ENCODE data around the gene SIK3. TPM values are rescaled to one million over a fixed set of nuclear protein-coding genes. Genes with fewer than 3 reads are reported as not detected.

Gene SIK3
- total RNA-seq, 1 experiment from 2014 or later = 34.4 TPM

DNA sequence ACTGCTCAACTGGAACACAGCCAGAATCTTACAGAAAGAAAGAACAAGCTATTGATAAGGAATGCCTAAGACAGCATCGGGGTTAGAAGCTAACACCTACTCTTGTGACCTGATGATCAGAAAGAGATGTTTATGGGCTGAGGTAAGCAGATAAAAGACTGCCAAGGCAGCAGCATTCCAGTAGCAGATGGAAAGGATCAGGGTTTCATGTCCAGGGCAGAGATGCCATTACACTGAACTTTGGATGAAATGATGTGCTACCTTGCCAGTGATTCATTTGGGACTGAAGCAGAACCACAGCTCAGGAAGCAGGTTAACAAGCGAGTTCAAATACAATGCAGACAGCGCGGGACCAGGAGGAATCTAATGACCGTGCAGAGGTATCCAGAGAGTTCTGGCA is 233.7 kb downstream of the SIK3 start:
- POLR2A ChIA-PET = interaction anchor here (0.5 kb wide), 1 partner anchor 1674 kb away, joined by 4 read pairs; no protein-coding TSS in a partner anchor
- Mint-ChIP-seq H3K27me3 (ENCODE audit: low read depth) (no peaks in the 10 kb centered on the region), H3K36me3 (peaks cover 41% of the 10 kb centered on the region), H3K9me3 (no peaks in the 10 kb centered on the region), H3K4me1 (no peaks in the 10 kb centered on the region), H3K4me3 (no peak overlapping the region), H3K27ac (no peak overlapping the region)
- DNase-seq (ENCODE audit: low spot score) (no peak), ATAC-seq (no peak)
- CTCF ChIA-PET = no interaction called here
- no peak for TF ChIP-seq TCF7 (CRISPR knock-in tag; IDR thresholded peaks at IDR 0.05; ENCODE audit: low read depth)
- TF ChIP-seq ZNF263 (CRISPR knock-in tag; IDR thresholded peaks at IDR 0.05; ENCODE audit: low read depth) = no peak
- TF ChIP-seq SP1 (CRISPR knock-in tag; conservative IDR thresholded peaks at IDR 0.05) = no peak
- TF ChIP-seq, protein P1, sequence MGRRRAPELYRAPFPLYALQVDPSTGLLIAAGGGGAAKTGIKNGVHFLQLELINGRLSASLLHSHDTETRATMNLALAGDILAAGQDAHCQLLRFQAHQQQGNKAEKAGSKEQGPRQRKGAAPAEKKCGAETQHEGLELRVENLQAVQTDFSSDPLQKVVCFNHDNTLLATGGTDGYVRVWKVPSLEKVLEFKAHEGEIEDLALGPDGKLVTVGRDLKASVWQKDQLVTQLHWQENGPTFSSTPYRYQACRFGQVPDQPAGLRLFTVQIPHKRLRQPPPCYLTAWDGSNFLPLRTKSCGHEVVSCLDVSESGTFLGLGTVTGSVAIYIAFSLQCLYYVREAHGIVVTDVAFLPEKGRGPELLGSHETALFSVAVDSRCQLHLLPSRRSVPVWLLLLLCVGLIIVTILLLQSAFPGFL (CRISPR knock-in tag; IDR thresholded peaks at IDR 0.05; ENCODE audit: borderline replicate concordance) = no peak
- no peak for TF ChIP-seq MLX (CRISPR knock-in tag; IDR thresholded peaks at IDR 0.05)
- no peak for TF ChIP-seq GTF2I (CRISPR knock-in tag; conservative IDR thresholded peaks at IDR 0.05)
- no peak for TF ChIP-seq ESRRA (CRISPR knock-in tag; IDR thresholded peaks at IDR 0.05; ENCODE audit: borderline replicate concordance)
- TF ChIP-seq ZNF281 (CRISPR knock-in tag; IDR thresholded peaks at IDR 0.05) = no peak

- no peaks in the 10 kb centered on the region for H3K4me1 Mint-ChIP-seq
- ChIA-PET CTCF (interaction anchor here (1.0 to 1.3 kb wide), 2 partner anchors 17 to 27 kb away, joined by 4 to 5 read pairs; no protein-coding TSS in a partner anchor), POLR2A (interaction anchor here (0.7 kb wide), 1 partner anchor 1967 kb away, joined by 5 read pairs; no protein-coding TSS in a partner anchor)
- no peak overlapping the region for H3K4me3 Mint-ChIP-seq
- no peaks in the 10 kb centered on the region for H3K27me3 Mint-ChIP-seq (ENCODE audit: low read depth)
- ATAC-seq (no peak), DNase-seq (ENCODE audit: low spot score) (no peak)
- H3K9me3 Mint-ChIP-seq = no peaks in the 10 kb centered on the region
- no peak overlapping the region for H3K27ac Mint-ChIP-seq
- H3K36me3 Mint-ChIP-seq = peaks cover 46% of the 10 kb centered on the region
- TF ChIP-seq NFATC4 (CRISPR knock-in tag; IDR thresholded peaks at IDR 0.05) = no peak
- TF ChIP-seq, protein P2, sequence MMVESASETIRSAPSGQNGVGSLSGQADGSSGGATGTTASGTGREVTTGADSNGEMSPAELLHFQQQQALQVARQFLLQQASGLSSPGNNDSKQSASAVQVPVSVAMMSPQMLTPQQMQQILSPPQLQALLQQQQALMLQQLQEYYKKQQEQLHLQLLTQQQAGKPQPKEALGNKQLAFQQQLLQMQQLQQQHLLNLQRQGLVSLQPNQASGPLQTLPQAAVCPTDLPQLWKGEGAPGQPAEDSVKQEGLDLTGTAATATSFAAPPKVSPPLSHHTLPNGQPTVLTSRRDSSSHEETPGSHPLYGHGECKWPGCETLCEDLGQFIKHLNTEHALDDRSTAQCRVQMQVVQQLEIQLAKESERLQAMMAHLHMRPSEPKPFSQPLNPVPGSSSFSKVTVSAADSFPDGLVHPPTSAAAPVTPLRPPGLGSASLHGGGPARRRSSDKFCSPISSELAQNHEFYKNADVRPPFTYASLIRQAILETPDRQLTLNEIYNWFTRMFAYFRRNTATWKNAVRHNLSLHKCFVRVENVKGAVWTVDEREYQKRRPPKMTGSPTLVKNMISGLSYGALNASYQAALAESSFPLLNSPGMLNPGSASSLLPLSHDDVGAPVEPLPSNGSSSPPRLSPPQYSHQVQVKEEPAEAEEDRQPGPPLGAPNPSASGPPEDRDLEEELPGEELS (CRISPR knock-in tag; IDR thresholded peaks at IDR 0.05) = no peak
- TF ChIP-seq SP1 (CRISPR knock-in tag; conservative IDR thresholded peaks at IDR 0.05) = no peak
- TF ChIP-seq ZNF138 (CRISPR knock-in tag; conservative IDR thresholded peaks at IDR 0.05) = no peak
- no peak for TF ChIP-seq ARID4B (CRISPR knock-in tag; IDR thresholded peaks at IDR 0.05; ENCODE audit: borderline replicate concordance)
- TF ChIP-seq, protein P3, sequence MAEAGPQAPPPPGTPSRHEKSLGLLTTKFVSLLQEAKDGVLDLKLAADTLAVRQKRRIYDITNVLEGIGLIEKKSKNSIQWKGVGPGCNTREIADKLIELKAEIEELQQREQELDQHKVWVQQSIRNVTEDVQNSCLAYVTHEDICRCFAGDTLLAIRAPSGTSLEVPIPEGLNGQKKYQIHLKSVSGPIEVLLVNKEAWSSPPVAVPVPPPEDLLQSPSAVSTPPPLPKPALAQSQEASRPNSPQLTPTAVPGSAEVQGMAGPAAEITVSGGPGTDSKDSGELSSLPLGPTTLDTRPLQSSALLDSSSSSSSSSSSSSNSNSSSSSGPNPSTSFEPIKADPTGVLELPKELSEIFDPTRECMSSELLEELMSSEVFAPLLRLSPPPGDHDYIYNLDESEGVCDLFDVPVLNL (CRISPR knock-in tag; IDR thresholded peaks at IDR 0.05; ENCODE audit: borderline replicate concordance, low read depth) = no peak
- no peak for TF ChIP-seq TP53 (CRISPR knock-in tag; IDR thresholded peaks at IDR 0.05)
- no peak for TF ChIP-seq CBFB (CRISPR knock-in tag; IDR thresholded peaks at IDR 0.05; ENCODE audit: low read depth)
- TF ChIP-seq KAT7 (CRISPR knock-in tag; IDR thresholded peaks at IDR 0.05; ENCODE audit: borderline replicate concordance) = no peak
- no peak for TF ChIP-seq TCF7 (CRISPR knock-in tag; IDR thresholded peaks at IDR 0.05; ENCODE audit: low read depth)
- no peak for TF ChIP-seq ZBTB43 (CRISPR knock-in tag; IDR thresholded peaks at IDR 0.05)
- TF ChIP-seq, protein P4, sequence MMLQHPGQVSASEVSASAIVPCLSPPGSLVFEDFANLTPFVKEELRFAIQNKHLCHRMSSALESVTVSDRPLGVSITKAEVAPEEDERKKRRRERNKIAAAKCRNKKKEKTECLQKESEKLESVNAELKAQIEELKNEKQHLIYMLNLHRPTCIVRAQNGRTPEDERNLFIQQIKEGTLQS (CRISPR knock-in tag; conservative IDR thresholded peaks at IDR 0.05) = no peak
- no peak for TF ChIP-seq NFE2L1 (CRISPR knock-in tag; IDR thresholded peaks at IDR 0.05)
- no peak for TF ChIP-seq RORB (CRISPR knock-in tag; IDR thresholded peaks at IDR 0.05)
- no peak for TF ChIP-seq PRRX2 (CRISPR knock-in tag; IDR thresholded peaks at IDR 0.05)
Observed at GRCh38 chr11:116862951-116863350, 235.3 kb downstream of the SIK3 start.

Data from WTC11 (cell line).